ENCODE results near the gene ANAPC16.

DNA sequence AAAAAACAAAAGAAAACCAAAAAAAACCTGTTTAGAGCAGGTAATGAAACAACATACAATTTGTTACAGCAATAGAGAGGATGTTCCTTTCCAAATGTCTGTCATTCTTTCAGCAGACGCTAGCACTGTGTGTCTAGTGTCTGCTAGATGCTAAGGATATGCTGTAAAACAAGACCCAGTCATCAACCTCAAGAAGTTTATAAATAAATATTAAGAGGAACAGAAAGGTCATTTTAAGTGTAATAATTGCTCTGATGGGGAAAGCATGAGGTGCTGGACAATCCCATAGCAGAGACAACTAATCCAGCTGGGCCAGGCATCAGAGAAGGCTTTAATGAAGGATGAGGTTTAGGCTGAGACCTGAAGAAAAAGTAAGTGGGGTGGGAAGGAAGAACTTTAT, 23.6 kb downstream of the ANAPC16 start:
- TF ChIP-seq, protein P1, sequence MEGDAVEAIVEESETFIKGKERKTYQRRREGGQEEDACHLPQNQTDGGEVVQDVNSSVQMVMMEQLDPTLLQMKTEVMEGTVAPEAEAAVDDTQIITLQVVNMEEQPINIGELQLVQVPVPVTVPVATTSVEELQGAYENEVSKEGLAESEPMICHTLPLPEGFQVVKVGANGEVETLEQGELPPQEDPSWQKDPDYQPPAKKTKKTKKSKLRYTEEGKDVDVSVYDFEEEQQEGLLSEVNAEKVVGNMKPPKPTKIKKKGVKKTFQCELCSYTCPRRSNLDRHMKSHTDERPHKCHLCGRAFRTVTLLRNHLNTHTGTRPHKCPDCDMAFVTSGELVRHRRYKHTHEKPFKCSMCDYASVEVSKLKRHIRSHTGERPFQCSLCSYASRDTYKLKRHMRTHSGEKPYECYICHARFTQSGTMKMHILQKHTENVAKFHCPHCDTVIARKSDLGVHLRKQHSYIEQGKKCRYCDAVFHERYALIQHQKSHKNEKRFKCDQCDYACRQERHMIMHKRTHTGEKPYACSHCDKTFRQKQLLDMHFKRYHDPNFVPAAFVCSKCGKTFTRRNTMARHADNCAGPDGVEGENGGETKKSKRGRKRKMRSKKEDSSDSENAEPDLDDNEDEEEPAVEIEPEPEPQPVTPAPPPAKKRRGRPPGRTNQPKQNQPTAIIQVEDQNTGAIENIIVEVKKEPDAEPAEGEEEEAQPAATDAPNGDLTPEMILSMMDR (IDR thresholded peaks at IDR 0.05; ENCODE audit: poor library complexity, severe bottlenecking), result no peak
- TF ChIP-seq EP300 (conservative IDR thresholded peaks at IDR 0.05; ENCODE audit: poor library complexity, severe bottlenecking) (no peak), RAD21 (conservative IDR thresholded peaks at IDR 0.05) (no peak), TAF1 (IDR thresholded peaks at IDR 0.05; ENCODE audit: low read depth) (no peak), MXI1 (conservative IDR thresholded peaks at IDR 0.05; ENCODE audit: poor library complexity, severe bottlenecking) (no peak), EZH2 (IDR thresholded peaks at IDR 0.05; ENCODE audit: borderline replicate concordance, insufficient read depth, low read length, poor library complexity, severe bottlenecking) (no peak), POLR2AphosphoS5 (IDR thresholded peaks at IDR 0.05) (no peak), SMC3 (conservative IDR thresholded peaks at IDR 0.05; ENCODE audit: poor library complexity) (no peak)
- TF ChIP-seq, protein P2, sequence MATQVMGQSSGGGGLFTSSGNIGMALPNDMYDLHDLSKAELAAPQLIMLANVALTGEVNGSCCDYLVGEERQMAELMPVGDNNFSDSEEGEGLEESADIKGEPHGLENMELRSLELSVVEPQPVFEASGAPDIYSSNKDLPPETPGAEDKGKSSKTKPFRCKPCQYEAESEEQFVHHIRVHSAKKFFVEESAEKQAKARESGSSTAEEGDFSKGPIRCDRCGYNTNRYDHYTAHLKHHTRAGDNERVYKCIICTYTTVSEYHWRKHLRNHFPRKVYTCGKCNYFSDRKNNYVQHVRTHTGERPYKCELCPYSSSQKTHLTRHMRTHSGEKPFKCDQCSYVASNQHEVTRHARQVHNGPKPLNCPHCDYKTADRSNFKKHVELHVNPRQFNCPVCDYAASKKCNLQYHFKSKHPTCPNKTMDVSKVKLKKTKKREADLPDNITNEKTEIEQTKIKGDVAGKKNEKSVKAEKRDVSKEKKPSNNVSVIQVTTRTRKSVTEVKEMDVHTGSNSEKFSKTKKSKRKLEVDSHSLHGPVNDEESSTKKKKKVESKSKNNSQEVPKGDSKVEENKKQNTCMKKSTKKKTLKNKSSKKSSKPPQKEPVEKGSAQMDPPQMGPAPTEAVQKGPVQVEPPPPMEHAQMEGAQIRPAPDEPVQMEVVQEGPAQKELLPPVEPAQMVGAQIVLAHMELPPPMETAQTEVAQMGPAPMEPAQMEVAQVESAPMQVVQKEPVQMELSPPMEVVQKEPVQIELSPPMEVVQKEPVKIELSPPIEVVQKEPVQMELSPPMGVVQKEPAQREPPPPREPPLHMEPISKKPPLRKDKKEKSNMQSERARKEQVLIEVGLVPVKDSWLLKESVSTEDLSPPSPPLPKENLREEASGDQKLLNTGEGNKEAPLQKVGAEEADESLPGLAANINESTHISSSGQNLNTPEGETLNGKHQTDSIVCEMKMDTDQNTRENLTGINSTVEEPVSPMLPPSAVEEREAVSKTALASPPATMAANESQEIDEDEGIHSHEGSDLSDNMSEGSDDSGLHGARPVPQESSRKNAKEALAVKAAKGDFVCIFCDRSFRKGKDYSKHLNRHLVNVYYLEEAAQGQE (IDR thresholded peaks at IDR 0.05; ENCODE audit: borderline replicate concordance), result no peak
